HEK293 (cell line): ENCODE results near the gene RCOR1.

Experiments used
- CTCF ChIA-PET: fragments of 350-600 bp; formaldehyde crosslinking; extraction: SDS; loops from one replicate; lab custom pipeline; 2021; ENCODE audit warnings: antibody characterized with exemption; lab: Yijun Ruan, JAX
- POLR2A ChIA-PET: fragments of 300-600 bp; formaldehyde crosslinking; extraction: SDS; loops from one replicate; lab custom pipeline; 2020; ENCODE audit warnings: antibody characterized with exemption, inconsistent platforms; lab: Yijun Ruan, JAX
- H3K27ac ChIP-seq: fragments of 200-500 bp; sonication (Bioruptor generic); 2 replicates; pipeline ENCODE4 v1.5.1; 2014; ENCODE audit warnings: low read depth, low read length, control low read depth, inconsistent platforms; ENCODE audit errors: extremely low read depth
- H3K36me3 ChIP-seq, 2 experiments: fragments of 200-500 bp in 1 of 2; sonication (Bioruptor generic) in 1 of 2; 1 replicate in 1 of 2; 2 replicates in 1 of 2; pipeline ENCODE4 v1.5.1; 2014 to 2017; ENCODE audit warnings: inconsistent platforms in 2 of 2, low read length in 2 of 2; ENCODE audit not compliant: control insufficient read depth in 2 of 2, insufficient read depth in 1 of 2
- H3K4me1 ChIP-seq: fragments of 200-500 bp; sonication (Bioruptor generic); 2 replicates; pipeline ENCODE4 v1.5.1; 2014; ENCODE audit warnings: mild to moderate bottlenecking, low read length, inconsistent platforms; ENCODE audit not compliant: control insufficient read depth, insufficient read depth
- H3K4me3 ChIP-seq: 2 replicates; pipeline ENCODE4 v1.5.1; 2011; ENCODE audit warnings: low read depth, mild to moderate bottlenecking, control low read depth, low read length, moderate library complexity
- H3K9me3 ChIP-seq: fragments of 200-500 bp; sonication (Bioruptor generic); 2 replicates; pipeline ENCODE4 v1.5.1; 2014; ENCODE audit warnings: low read depth, low read length, inconsistent platforms; ENCODE audit not compliant: control insufficient read depth, insufficient read depth
- GLI2 ChIP-seq: fragments of 450-650 bp; formaldehyde crosslinking; IDR thresholded peaks from 2 replicates; pipeline ENCODE4; 2017; ENCODE audit warnings: missing biosample characterization, missing genetic modification characterization, low read depth, borderline replicate concordance
- GLI4 ChIP-seq: fragments of 450-650 bp; formaldehyde crosslinking; IDR thresholded peaks from 2 replicates; pipeline ENCODE4 v1.5.1; 2016; ENCODE audit warnings: missing biosample characterization, missing genetic modification characterization
- HOXD13 ChIP-seq: sonication (generic); formaldehyde crosslinking; IDR thresholded peaks from 2 replicates; pipeline ENCODE4 v1.8.0; 2022; ENCODE audit warnings: missing genetic modification reagents, borderline replicate concordance
- KLF9 ChIP-seq: fragments of 450-650 bp; formaldehyde crosslinking; IDR thresholded peaks from 2 replicates; pipeline ENCODE4 v1.5.1; 2016; ENCODE audit warnings: missing biosample characterization, missing genetic modification characterization, low read depth
- ZNF114 ChIP-seq: fragments of 450-650 bp; formaldehyde crosslinking; IDR thresholded peaks from 2 replicates; pipeline ENCODE4 v1.5.0; 2017; ENCODE audit warnings: missing biosample characterization, missing genetic modification characterization
- ZNF133 ChIP-seq: fragments of 450-650 bp; formaldehyde crosslinking; IDR thresholded peaks from 2 replicates; pipeline ENCODE4 v1.5.1; 2016; ENCODE audit warnings: missing biosample characterization, missing genetic modification characterization
- ZNF146 ChIP-seq: fragments of 450-650 bp; formaldehyde crosslinking; IDR thresholded peaks from 2 replicates; pipeline ENCODE4 v1.5.1; 2016; ENCODE audit warnings: missing biosample characterization, missing genetic modification characterization
- ZNF148 ChIP-seq: fragments of 450-650 bp; formaldehyde crosslinking; IDR thresholded peaks from 2 replicates; pipeline ENCODE4 v1.5.0; 2017; ENCODE audit warnings: missing biosample characterization, missing genetic modification characterization, borderline replicate concordance
- ZNF174 ChIP-seq: fragments of 450-650 bp; formaldehyde crosslinking; IDR thresholded peaks from 2 replicates; pipeline ENCODE4 v1.5.0; 2017; ENCODE audit warnings: missing biosample characterization, mild to moderate bottlenecking, missing genetic modification characterization
- ZNF23 ChIP-seq: fragments of 450-650 bp; formaldehyde crosslinking; IDR thresholded peaks from 2 replicates; pipeline ENCODE4 v1.5.1; 2016; ENCODE audit warnings: missing biosample characterization, missing genetic modification characterization, borderline replicate concordance
- ZNF280C ChIP-seq: fragments of 450-650 bp; formaldehyde crosslinking; IDR thresholded peaks from 2 replicates; pipeline ENCODE4 v1.5.1; 2016; ENCODE audit warnings: missing biosample characterization, missing genetic modification characterization
- ZNF335 ChIP-seq: fragments of 450-650 bp; formaldehyde crosslinking; conservative IDR thresholded peaks from 2 replicates; pipeline ENCODE4 v1.5.1; 2016; ENCODE audit warnings: missing biosample characterization, missing genetic modification characterization
- ZNF341 ChIP-seq: fragments of 450-650 bp; formaldehyde crosslinking; IDR thresholded peaks from 2 replicates; pipeline ENCODE4; 2016; ENCODE audit warnings: low read depth, missing biosample characterization, missing genetic modification characterization
- ZNF433 ChIP-seq: fragments of 450-650 bp; formaldehyde crosslinking; IDR thresholded peaks from 2 replicates; pipeline ENCODE4 v1.5.1; 2016; ENCODE audit warnings: missing biosample characterization, missing genetic modification characterization, low read depth
- ZNF514 ChIP-seq: fragments of 450-650 bp; formaldehyde crosslinking; IDR thresholded peaks from 2 replicates; pipeline ENCODE4 v1.5.1; 2016; ENCODE audit warnings: missing biosample characterization, missing genetic modification characterization
- ZNF530 ChIP-seq: fragments of 450-650 bp; formaldehyde crosslinking; IDR thresholded peaks from 2 replicates; pipeline ENCODE4 v1.5.1; 2016; ENCODE audit warnings: low read depth, missing biosample characterization, missing genetic modification characterization
- ZNF585B ChIP-seq: fragments of 450-650 bp; formaldehyde crosslinking; IDR thresholded peaks from 2 replicates; pipeline ENCODE4 v1.5.1; 2016; ENCODE audit warnings: missing biosample characterization, missing genetic modification characterization
- ZNF626 ChIP-seq: fragments of 450-650 bp; sonication (Bioruptor Pico); formaldehyde crosslinking; IDR thresholded peaks from 2 replicates; pipeline ENCODE4 v1.5.1; 2018; ENCODE audit warnings: missing biosample characterization, missing genetic modification characterization, inconsistent platforms
- ZNF654 ChIP-seq: fragments of 450-650 bp; formaldehyde crosslinking; IDR thresholded peaks from 2 replicates; pipeline ENCODE4 v1.5.1; 2016; ENCODE audit warnings: low read depth, missing biosample characterization, missing genetic modification characterization
- ZNF701 ChIP-seq: fragments of 450-650 bp; formaldehyde crosslinking; IDR thresholded peaks from 2 replicates; pipeline ENCODE4 v1.5.1; 2016; ENCODE audit warnings: missing biosample characterization, missing genetic modification characterization
- TF ChIP-seq, protein P1 (sequence below): fragments of 450-650 bp; formaldehyde crosslinking; IDR thresholded peaks from 2 replicates; pipeline ENCODE4 v1.5.1; 2016; ENCODE audit warnings: missing biosample characterization, missing genetic modification characterization
- TF ChIP-seq, protein P2 (sequence below): fragments of 450-650 bp; formaldehyde crosslinking; IDR thresholded peaks from 2 replicates; pipeline ENCODE4 v1.5.1; 2016; ENCODE audit warnings: missing biosample characterization, missing genetic modification characterization
- TF ChIP-seq, protein P3 (sequence below): fragments of 450-650 bp; formaldehyde crosslinking; IDR thresholded peaks from 2 replicates; pipeline ENCODE4 v1.5.1; 2016; ENCODE audit warnings: missing biosample characterization, missing genetic modification characterization

Gene RCOR1

GRCh38 chr14:102570334-102570995, 22.0 kb upstream of the RCOR1 start (continued):
- no peak for TF ChIP-seq ZNF148 (tag by site-specific recombination)

- POLR2A ChIA-PET = no interaction called here
- CTCF ChIA-PET = interaction anchor here (0.7 kb wide), 1 partner anchor 46 kb away, joined by 3 read pairs; no protein-coding TSS in a partner anchor
- no peaks in the 10 kb centered on the region for H3K9me3 ChIP-seq
- H3K27ac ChIP-seq = no peak overlapping the region
- H3K4me1 ChIP-seq = no peaks in the 10 kb centered on the region
- H3K36me3 ChIP-seq = no peaks in the 10 kb centered on the region
- H3K4me3 ChIP-seq = no peak overlapping the region
- no peak for TF ChIP-seq ZNF133 (tag by site-specific recombination)
- TF ChIP-seq, protein P1, sequence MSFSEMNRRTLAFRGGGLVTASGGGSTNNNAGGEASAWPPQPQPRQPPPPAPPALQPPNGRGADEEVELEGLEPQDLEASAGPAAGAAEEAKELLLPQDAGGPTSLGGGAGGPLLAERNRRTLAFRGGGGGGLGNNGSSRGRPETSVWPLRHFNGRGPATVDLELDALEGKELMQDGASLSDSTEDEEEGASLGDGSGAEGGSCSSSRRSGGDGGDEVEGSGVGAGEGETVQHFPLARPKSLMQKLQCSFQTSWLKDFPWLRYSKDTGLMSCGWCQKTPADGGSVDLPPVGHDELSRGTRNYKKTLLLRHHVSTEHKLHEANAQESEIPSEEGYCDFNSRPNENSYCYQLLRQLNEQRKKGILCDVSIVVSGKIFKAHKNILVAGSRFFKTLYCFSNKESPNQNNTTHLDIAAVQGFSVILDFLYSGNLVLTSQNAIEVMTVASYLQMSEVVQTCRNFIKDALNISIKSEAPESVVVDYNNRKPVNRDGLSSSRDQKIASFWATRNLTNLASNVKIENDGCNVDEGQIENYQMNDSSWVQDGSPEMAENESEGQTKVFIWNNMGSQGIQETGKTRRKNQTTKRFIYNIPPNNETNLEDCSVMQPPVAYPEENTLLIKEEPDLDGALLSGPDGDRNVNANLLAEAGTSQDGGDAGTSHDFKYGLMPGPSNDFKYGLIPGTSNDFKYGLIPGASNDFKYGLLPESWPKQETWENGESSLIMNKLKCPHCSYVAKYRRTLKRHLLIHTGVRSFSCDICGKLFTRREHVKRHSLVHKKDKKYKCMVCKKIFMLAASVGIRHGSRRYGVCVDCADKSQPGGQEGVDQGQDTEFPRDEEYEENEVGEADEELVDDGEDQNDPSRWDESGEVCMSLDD (tag by site-specific recombination) = no peak
- no peak for TF ChIP-seq KLF9 (tag by site-specific recombination)
- no peak for TF ChIP-seq GLI2 (tag by site-specific recombination)
- no peak for TF ChIP-seq ZNF335 (tag by site-specific recombination)
- TF ChIP-seq ZNF585B = no peak
- no peak for TF ChIP-seq ZNF654 (tag by site-specific recombination)
- TF ChIP-seq ZNF530 (tag by site-specific recombination) = no peak
- no peak for TF ChIP-seq ZNF23 (tag by site-specific recombination)
- TF ChIP-seq ZNF114 (tag by site-specific recombination) = no peak
- no peak for TF ChIP-seq ZNF280C (tag by site-specific recombination)
These were observed 21.4 kb upstream of the RCOR1 start for GRCh38 chr14:102571043-102571442.

DNA sequence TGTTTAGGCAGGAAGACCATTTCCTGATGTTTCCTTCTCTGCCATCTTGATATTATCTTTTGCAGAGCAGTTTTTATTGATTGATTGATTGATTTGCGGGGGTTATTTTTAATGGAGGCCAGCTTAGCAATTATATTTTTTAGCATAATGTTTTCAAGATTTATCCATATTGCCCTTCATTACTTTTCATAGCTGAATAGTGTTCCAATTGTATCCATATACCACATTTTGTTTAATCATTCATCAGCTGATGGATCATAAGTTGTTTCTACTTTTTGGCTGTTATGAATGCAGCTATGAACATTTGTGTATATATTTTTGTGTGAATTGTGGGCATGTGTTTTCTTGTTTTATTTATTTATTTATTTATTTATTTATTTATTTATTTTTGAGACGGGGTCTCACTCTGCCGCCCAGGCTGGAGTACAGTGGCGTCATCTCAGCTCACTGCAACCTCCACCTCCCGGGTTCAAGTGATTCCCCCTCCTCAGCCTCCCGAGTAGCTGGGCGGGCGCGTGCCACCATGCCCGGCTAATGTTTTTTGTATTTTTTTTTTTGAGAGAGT, 20.9 kb upstream of the RCOR1 start:
- ChIA-PET POLR2A (interaction anchor here (0.7 kb wide), 1 partner anchor 20 kb away, joined by 3 read pairs; no protein-coding TSS in a partner anchor), CTCF (interaction anchor here (0.7 kb wide), 1 partner anchor 47 kb away, joined by 3 read pairs; no protein-coding TSS in a partner anchor)
- H3K4me1 ChIP-seq = no peaks in the 10 kb centered on the region
- no peaks in the 10 kb centered on the region for H3K36me3 ChIP-seq
- H3K27ac ChIP-seq = no peak overlapping the region
- no peak overlapping the region for H3K4me3 ChIP-seq
- H3K9me3 ChIP-seq = no peaks in the 10 kb centered on the region
- no peak for TF ChIP-seq GLI4
- peak; percentile 55; the same call in 1 of the 2 replicates for TF ChIP-seq ZNF433 (tag by site-specific recombination)
- TF ChIP-seq ZNF146 (tag by site-specific recombination) = peak; percentile 93
- TF ChIP-seq, protein P2, sequence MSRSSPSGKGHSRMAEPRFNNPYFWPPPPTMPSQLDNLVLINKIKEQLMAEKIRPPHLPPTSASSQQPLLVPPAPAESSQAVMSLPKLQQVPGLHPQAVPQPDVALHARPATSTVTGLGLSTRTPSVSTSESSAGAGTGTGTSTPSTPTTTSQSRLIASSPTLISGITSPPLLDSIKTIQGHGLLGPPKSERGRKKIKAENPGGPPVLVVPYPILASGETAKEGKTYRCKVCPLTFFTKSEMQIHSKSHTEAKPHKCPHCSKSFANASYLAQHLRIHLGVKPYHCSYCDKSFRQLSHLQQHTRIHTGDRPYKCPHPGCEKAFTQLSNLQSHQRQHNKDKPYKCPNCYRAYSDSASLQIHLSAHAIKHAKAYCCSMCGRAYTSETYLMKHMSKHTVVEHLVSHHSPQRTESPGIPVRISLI (tag by site-specific recombination) = no peak
- no peak for TF ChIP-seq HOXD13 (CRISPR knock-in tag)
- no peak for TF ChIP-seq ZNF514 (tag by site-specific recombination)
- TF ChIP-seq ZNF174 = no peak
- no peak for TF ChIP-seq ZNF341
- TF ChIP-seq ZNF701 = no peak
- TF ChIP-seq, protein P3, sequence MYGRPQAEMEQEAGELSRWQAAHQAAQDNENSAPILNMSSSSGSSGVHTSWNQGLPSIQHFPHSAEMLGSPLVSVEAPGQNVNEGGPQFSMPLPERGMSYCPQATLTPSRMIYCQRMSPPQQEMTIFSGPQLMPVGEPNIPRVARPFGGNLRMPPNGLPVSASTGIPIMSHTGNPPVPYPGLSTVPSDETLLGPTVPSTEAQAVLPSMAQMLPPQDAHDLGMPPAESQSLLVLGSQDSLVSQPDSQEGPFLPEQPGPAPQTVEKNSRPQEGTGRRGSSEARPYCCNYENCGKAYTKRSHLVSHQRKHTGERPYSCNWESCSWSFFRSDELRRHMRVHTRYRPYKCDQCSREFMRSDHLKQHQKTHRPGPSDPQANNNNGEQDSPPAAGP (tag by site-specific recombination) = no peak
- TF ChIP-seq ZNF626 (tag by site-specific recombination) = no peak
